H9 (cell line): ENCODE data around the gene MYOCOS. TPM values are rescaled to one million over a fixed set of nuclear protein-coding genes. Genes with fewer than 3 reads are reported as not detected.

Experiments used
- DNase-seq: peaks from one replicate; pipeline ENCODE4 v3.0.0-alpha.2; 2017
- H2AFZ ChIP-seq: one replicate; pipeline ENCODE4 v1.6.1; 2013; ENCODE audit warnings: mild to moderate bottlenecking, low read length, control low read depth, moderate library complexity
- H2AK5ac ChIP-seq: 2 replicates; pipeline ENCODE4 v1.6.1; 2013; ENCODE audit warnings: low read length, control low read depth, mixed read lengths; ENCODE audit not compliant: insufficient read length
- H2BK120ac ChIP-seq: one replicate; pipeline ENCODE4 v1.6.1; 2013; ENCODE audit warnings: low read depth, mild to moderate bottlenecking, low read length, control low read depth, inconsistent platforms; ENCODE audit not compliant: poor library complexity, severe bottlenecking
- H2BK12ac ChIP-seq: 2 replicates; pipeline ENCODE4 v1.6.1; 2013; ENCODE audit warnings: low read length, control low read depth, mixed read lengths, low read depth; ENCODE audit not compliant: insufficient read length
- H2BK15ac ChIP-seq: 2 replicates; pipeline ENCODE4 v1.6.1; 2013; ENCODE audit warnings: low read depth, low read length, control low read depth
- H2BK20ac ChIP-seq: one replicate; pipeline ENCODE4 v1.6.1; 2013; ENCODE audit warnings: low read depth, mild to moderate bottlenecking, low read length, control low read depth, inconsistent platforms; ENCODE audit not compliant: poor library complexity, severe bottlenecking
- H2BK5ac ChIP-seq: 2 replicates; pipeline ENCODE4 v1.6.1; 2013; ENCODE audit warnings: low read length, control low read depth, mixed read lengths; ENCODE audit not compliant: insufficient read length
- H3K14ac ChIP-seq: 2 replicates; pipeline ENCODE4 v1.6.1; 2013; ENCODE audit warnings: low read length, control low read depth; ENCODE audit not compliant: insufficient read depth
- H3K18ac ChIP-seq: 2 replicates; pipeline ENCODE4 v1.6.1; 2013; ENCODE audit warnings: low read depth, mild to moderate bottlenecking, mixed read lengths, low read length, control low read depth; ENCODE audit not compliant: insufficient read length
- H3K23ac ChIP-seq: 2 replicates; pipeline ENCODE4 v1.6.1; 2013; ENCODE audit warnings: low read length, control low read depth, mixed read lengths, low read depth; ENCODE audit not compliant: insufficient read length
- H3K23me2 ChIP-seq: 2 replicates; pipeline ENCODE4 v1.6.1; 2013; ENCODE audit warnings: low read depth, mild to moderate bottlenecking, mixed read lengths, low read length, control low read depth; ENCODE audit not compliant: insufficient read length, poor library complexity, severe bottlenecking
- H3K27ac ChIP-seq: 2 replicates; pipeline ENCODE4 v1.5.1; 2013; ENCODE audit warnings: low read length, control low read depth, mixed read lengths, low read depth; ENCODE audit not compliant: insufficient read length
- H3K27me3 ChIP-seq: 2 replicates; pipeline ENCODE4 v1.6.1; 2013; ENCODE audit warnings: low read length, control low read depth, inconsistent platforms; ENCODE audit not compliant: insufficient read depth
- H3K4ac ChIP-seq: 2 replicates; pipeline ENCODE4 v1.6.1; 2013; ENCODE audit warnings: low read depth, mild to moderate bottlenecking, control low read depth, inconsistent platforms, low read length, moderate library complexity
- H3K4me1 ChIP-seq: 2 replicates; pipeline ENCODE4 v1.6.1; 2013; ENCODE audit warnings: low read length, control low read depth, inconsistent platforms; ENCODE audit not compliant: insufficient read depth
- H3K4me2 ChIP-seq: 2 replicates; pipeline ENCODE4 v1.6.1; 2013; ENCODE audit warnings: low read length, control low read depth, mixed read lengths; ENCODE audit not compliant: insufficient read length, insufficient read depth
- H3K56ac ChIP-seq: 2 replicates; pipeline ENCODE4 v1.6.1; 2013; ENCODE audit warnings: low read depth, mild to moderate bottlenecking, mixed read lengths, low read length, control low read depth; ENCODE audit not compliant: insufficient read length
- H3K79me1 ChIP-seq: 2 replicates; pipeline ENCODE4 v1.6.1; 2013; ENCODE audit warnings: low read depth, mild to moderate bottlenecking, moderate library complexity, low read length, control low read depth, inconsistent platforms; ENCODE audit not compliant: insufficient read depth, poor library complexity, severe bottlenecking
- H3K79me2 ChIP-seq: 2 replicates; pipeline ENCODE4 v1.6.1; 2013; ENCODE audit warnings: low read length, control low read depth, inconsistent platforms; ENCODE audit not compliant: insufficient read depth
- H3K9ac ChIP-seq: 2 replicates; pipeline ENCODE4 v1.6.1; 2013; ENCODE audit warnings: low read length, control low read depth, mixed read lengths; ENCODE audit not compliant: insufficient read length; ENCODE audit errors: extremely low read depth
- H3K9me3 ChIP-seq: one replicate; pipeline ENCODE4 v1.6.1; 2013; ENCODE audit warnings: low read depth, low read length, inconsistent platforms; ENCODE audit not compliant: control insufficient read depth
- H3T11ph ChIP-seq: one replicate; pipeline ENCODE4 v1.6.1; 2013; ENCODE audit warnings: mild to moderate bottlenecking, low read length, control low read depth, inconsistent platforms
- H4K20me1 ChIP-seq: one replicate; pipeline ENCODE4 v1.6.1; 2013; ENCODE audit not compliant: control insufficient read depth, insufficient read length, insufficient read depth
- H4K5ac ChIP-seq: 2 replicates; pipeline ENCODE4 v1.6.1; 2013; ENCODE audit warnings: low read depth, mild to moderate bottlenecking, mixed read lengths, low read length, control low read depth; ENCODE audit not compliant: insufficient read length
- H4K8ac ChIP-seq: replicated peaks from 2 replicates; pipeline ENCODE4 v1.6.1; 2013; ENCODE audit warnings: low read length, control low read depth, mixed read lengths, low read depth; ENCODE audit not compliant: insufficient read length
- H4K91ac ChIP-seq: 2 replicates; pipeline ENCODE4 v1.6.1; 2013; ENCODE audit warnings: low read depth, mild to moderate bottlenecking, moderate library complexity, mixed read lengths, low read length, control low read depth; ENCODE audit not compliant: insufficient read length
- H3K27ac Mint-ChIP-seq, 3 experiments: 2 replicates in 2 of 3; 3 replicates in 1 of 3; pipeline ENCODE4 v1.8.0; 2020 to 2021; ENCODE audit warnings: mixed read lengths in 3 of 3, mild to moderate bottlenecking in 1 of 3, moderate library complexity in 1 of 3
- H3K27me3 Mint-ChIP-seq: 2 replicates; pipeline ENCODE4 v1.8.0; 2021; ENCODE audit warnings: low read depth, mild to moderate bottlenecking, moderate library complexity, mixed read lengths
- H3K36me3 Mint-ChIP-seq, 3 experiments: 2 replicates in 2 of 3; 3 replicates in 1 of 3; pipeline ENCODE4 v1.8.0; 2020 to 2021; ENCODE audit warnings: low read depth in 3 of 3, mixed read lengths in 3 of 3; ENCODE audit not compliant: insufficient read depth in 1 of 3
- H3K4me1 Mint-ChIP-seq, 2 experiments: 2 replicates each; pipeline ENCODE4 v1.8.0; 2020; ENCODE audit warnings: mixed read lengths in 2 of 2
- H3K4me3 Mint-ChIP-seq, 2 experiments: 2 replicates in 1 of 2; 3 replicates in 1 of 2; pipeline ENCODE4 v1.8.0; 2020 to 2021; ENCODE audit warnings: mild to moderate bottlenecking in 2 of 2, mixed read lengths in 2 of 2, moderate library complexity in 1 of 2
- H3K9me3 Mint-ChIP-seq, 2 experiments: 2 replicates in 1 of 2; 3 replicates in 1 of 2; pipeline ENCODE4 v1.8.0; 2020; ENCODE audit warnings: mild to moderate bottlenecking in 2 of 2, mixed read lengths in 2 of 2, moderate library complexity in 1 of 2
- CTCF ChIP-seq: fragments of 200-600 bp; sonication (generic); conservative IDR thresholded peaks from 3 replicates; pipeline ENCODE4 v1.8.0; 2021; ENCODE audit warnings: antibody characterized with exemption, mild to moderate bottlenecking
- WGBS: extraction: QIAGEN DNeasy Blood & Tissue Kit; methylation state at CpG from one replicate; pipeline ENCODE4 v1.1.7; 2013; ENCODE audit warnings: missing lambda C conversion rate, low lambda C conversion rate, mixed read lengths; ENCODE audit not compliant: insufficient read length; ENCODE audit errors: extremely low coverage; 5-methylcytosine and 5-hydroxymethylcytosine counted together
- total RNA-seq: library from RNA; stranded (reverse); gene quantifications from 2 replicates; pipeline ENCODE4 v1.2.1, GENCODE V29; 2021

MYOCOS gene
- total RNA-seq, 1 experiment from 2014 or later, result 0.13 TPM

DNA sequence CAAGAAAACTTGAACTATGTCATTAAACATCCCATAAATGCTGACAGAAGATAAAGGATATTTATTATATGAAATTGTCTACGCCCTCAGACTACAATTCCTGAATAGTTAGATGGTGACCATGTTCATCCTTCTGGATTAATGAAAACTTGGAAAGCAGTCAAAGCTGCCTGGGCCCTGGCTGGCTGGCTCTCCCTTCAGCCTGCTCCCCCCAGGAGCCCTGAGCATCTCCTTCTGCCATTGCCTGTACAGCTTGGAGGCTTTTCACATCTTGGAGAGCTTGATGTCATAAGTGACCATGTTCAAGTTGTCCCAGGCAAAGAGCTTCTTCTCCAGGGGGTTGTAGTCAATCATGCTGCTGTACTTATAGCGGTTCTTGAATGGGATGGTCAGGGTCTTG lies 13.6 kb downstream of the MYOCOS start:
- Histone ChIP-seq H3K27ac (no peak overlapping the region), H3K4me1 (no peaks in the 10 kb centered on the region; the same call in 1 of the 2 replicates), H3K23me2 (no peaks in the 10 kb centered on the region), H2AFZ (no peak overlapping the region), H2AK5ac (no peak overlapping the region), H2BK20ac (no peak overlapping the region), H4K5ac (no peak overlapping the region), H3K23ac (no peak overlapping the region), H4K20me1 (no peaks in the 10 kb centered on the region), H3K9me3 (no peaks in the 10 kb centered on the region), H2BK120ac (no peak overlapping the region), H3K18ac (no peak overlapping the region), H4K91ac (no peak overlapping the region), H3K56ac (no peak overlapping the region), H3K27me3 (no peaks in the 10 kb centered on the region), H4K8ac (no peak overlapping the region), H3K4ac (no peak overlapping the region), H3K79me1 (no peaks in the 10 kb centered on the region), H2BK12ac (no peak overlapping the region), H3K4me2 (no peak overlapping the region), H3K79me2 (no peaks in the 10 kb centered on the region), H2BK5ac (no peak overlapping the region), H3K14ac (no peak overlapping the region), H2BK15ac (no peak overlapping the region), H3T11ph (no peak overlapping the region), H3K9ac (no peak overlapping the region)
- no CpG with 5 or more reads among the region's 2 CpGs for WGBS
- Mint-ChIP-seq H3K27me3 (no peaks in the 10 kb centered on the region; the same call in 1 of the 2 replicates), H3K4me1 (peaks cover 12 to 15% of the 10 kb centered on the region in 2 experiments), H3K36me3 (no peaks in the 10 kb centered on the region; a peak in 2 of 7 replicates), H3K9me3 (peaks cover 4 to 7% of the 10 kb centered on the region in 2 experiments; a peak in 4 of 5 replicates), H3K4me3 (no peak overlapping the region), H3K27ac (0 out of 7 replicates have a peak overlapping the region, but pooled peaks of 1 of the 3 experiments have one; percentile 59)
- no peak for DNase-seq
- no peak for TF ChIP-seq CTCF
